ENCODE results near the gene ARL13A. TPM values are rescaled to one million over a fixed set of nuclear protein-coding genes. Genes with fewer than 3 reads are reported as not detected.

ARL13A gene
- total RNA-seq, 2 donors from 2014 or later: not detected

DNA sequence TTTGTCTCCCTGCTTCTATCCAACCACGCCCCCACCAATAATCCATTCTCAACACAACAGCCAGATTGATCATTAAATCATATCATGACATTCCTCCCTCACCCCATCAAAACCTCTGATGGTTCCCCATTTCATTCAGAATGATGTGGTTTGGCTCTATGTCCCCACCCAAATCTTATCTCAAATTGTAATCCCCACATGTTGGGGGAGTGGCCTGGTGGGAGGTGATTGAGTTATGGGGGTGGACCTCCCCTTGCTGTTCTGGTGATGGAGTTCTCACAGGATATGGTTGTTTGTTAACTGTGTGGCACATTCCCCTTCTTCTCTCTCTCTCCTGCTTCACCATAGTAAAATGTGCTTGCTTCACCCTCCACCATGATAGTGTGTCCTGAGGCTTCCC lies 59.1 kb downstream of the ARL13A start:
- 100% methylated on average over 1 of the region's 1 CpG for WGBS, 2 donors

DNA sequence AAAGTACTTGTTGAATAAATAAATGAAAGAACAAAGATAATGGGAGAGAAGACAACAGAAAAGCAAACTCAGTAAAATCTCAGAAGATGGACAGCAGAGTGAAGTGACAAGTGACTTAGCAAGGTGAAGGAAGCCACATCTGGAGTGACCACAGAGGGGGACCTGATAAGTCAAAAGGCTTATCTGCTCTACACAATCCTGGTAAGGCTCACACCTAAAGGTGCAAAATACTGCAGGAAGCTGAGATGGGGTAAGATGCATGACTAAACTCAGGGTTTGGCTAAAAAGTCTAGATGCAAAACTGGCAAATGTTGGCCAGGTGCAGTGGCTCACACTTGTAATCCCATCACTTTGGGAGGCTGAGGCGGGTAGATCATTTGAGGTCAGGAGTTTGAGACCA lies 60.2 kb downstream of the ARL13A start:
- DNase-seq (no peak), ATAC-seq (no peak)
- no peaks in the 10 kb centered on the region for H3K4me1 ChIP-seq
- H3K27me3 ChIP-seq: no peaks in the 10 kb centered on the region
- no peaks in the 10 kb centered on the region for H3K36me3 ChIP-seq (replicated peaks in 1 of 2; ENCODE audit: insufficient read depth in 1 of 2, low read depth in 2 of 2)
- 100% methylated on average over 1 of the region's 1 CpG for WGBS, 2 donors
- no peak overlapping the region for H3K27ac ChIP-seq
- TF ChIP-seq POLR2A (IDR thresholded peaks at IDR 0.05): no peak
- TF ChIP-seq, protein P1, sequence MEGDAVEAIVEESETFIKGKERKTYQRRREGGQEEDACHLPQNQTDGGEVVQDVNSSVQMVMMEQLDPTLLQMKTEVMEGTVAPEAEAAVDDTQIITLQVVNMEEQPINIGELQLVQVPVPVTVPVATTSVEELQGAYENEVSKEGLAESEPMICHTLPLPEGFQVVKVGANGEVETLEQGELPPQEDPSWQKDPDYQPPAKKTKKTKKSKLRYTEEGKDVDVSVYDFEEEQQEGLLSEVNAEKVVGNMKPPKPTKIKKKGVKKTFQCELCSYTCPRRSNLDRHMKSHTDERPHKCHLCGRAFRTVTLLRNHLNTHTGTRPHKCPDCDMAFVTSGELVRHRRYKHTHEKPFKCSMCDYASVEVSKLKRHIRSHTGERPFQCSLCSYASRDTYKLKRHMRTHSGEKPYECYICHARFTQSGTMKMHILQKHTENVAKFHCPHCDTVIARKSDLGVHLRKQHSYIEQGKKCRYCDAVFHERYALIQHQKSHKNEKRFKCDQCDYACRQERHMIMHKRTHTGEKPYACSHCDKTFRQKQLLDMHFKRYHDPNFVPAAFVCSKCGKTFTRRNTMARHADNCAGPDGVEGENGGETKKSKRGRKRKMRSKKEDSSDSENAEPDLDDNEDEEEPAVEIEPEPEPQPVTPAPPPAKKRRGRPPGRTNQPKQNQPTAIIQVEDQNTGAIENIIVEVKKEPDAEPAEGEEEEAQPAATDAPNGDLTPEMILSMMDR (IDR thresholded peaks at IDR 0.05): no peak
- H3K4me3 ChIP-seq: no peak overlapping the region
- H3K9me3 ChIP-seq: no peaks in the 10 kb centered on the region
- intact Hi-C loops (cut with DNase I): no loop called here

More for the DNA sequence above, 59.1 kb downstream of the ARL13A start:
- no peaks in the 10 kb centered on the region for H3K27me3 ChIP-seq
- intact Hi-C loops (cut with DNase I): no loop called here
- H3K9me3 ChIP-seq: no peaks in the 10 kb centered on the region
- no peaks in the 10 kb centered on the region for H3K4me1 ChIP-seq
- no peak for DNase-seq
- no peak overlapping the region for H3K27ac ChIP-seq
- TF ChIP-seq POLR2A (IDR thresholded peaks at IDR 0.05): no peak
- TF ChIP-seq, protein P1 (IDR thresholded peaks at IDR 0.05): no peak
- no peaks in the 10 kb centered on the region for H3K36me3 ChIP-seq (replicated peaks in 1 of 2; ENCODE audit: insufficient read depth in 1 of 2, low read depth in 2 of 2)
- H3K4me3 ChIP-seq: no peak overlapping the region
- no peak for ATAC-seq

DNA sequence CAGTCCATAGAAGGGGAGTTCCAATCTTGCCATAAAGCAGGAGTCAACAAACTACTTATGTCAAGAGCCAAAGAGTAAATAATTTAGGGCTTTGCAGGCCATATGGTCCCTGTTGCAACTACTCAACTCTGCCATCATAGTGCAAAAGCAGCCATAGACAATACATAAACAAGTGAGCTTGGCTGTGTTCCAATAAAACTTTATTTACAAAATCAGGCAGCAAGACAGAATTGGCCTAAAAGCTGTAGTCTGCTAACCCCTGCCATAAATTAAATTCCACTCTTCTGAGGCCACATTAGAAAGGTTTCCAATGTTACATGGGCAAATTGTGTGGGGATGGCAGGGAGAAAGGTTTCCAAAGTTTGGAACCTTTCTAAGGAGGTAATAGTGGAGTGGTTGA lies 67.7 kb downstream of the ARL13A start:
- intact Hi-C loops (cut with DNase I): no loop called here
- no peaks in the 10 kb centered on the region for H3K36me3 ChIP-seq (replicated peaks in 1 of 2; ENCODE audit: insufficient read depth in 1 of 2, low read depth in 2 of 2)
- TF ChIP-seq POLR2A (IDR thresholded peaks at IDR 0.05): no peak
- TF ChIP-seq, protein P1 (IDR thresholded peaks at IDR 0.05): no peak

DNA sequence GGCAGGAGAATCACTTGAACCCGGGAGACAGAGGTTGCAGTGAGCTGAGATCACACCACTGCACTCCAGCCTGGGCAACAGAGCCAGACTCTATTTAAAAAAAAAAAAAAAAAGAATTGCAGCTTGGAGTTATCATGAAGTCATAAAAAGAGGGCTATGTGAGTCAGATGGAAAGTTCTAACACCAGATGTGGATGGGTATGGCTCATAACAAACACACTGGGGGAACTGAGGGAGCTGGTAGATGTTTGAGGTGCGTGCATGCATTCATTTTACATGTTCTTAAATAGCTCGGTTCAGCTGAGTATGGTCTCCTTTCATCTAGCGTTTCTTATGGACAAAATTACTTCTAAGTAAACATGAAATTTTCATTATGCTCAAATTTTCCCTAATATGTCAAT lies 70.7 kb downstream of the ARL13A start:
- no peak for DNase-seq
- TF ChIP-seq POLR2A (IDR thresholded peaks at IDR 0.05): no peak
- TF ChIP-seq, protein P1 (IDR thresholded peaks at IDR 0.05): no peak
- no peak overlapping the region for H3K27ac ChIP-seq
- no peak for ATAC-seq
- 89 to 91% methylated on average over 3 to 4 of the region's 4 CpGs for WGBS, 2 donors
- no peak overlapping the region for H3K4me3 ChIP-seq
- intact Hi-C loops (cut with DNase I): no loop called here
- H3K36me3 ChIP-seq (replicated peaks in 1 of 2; ENCODE audit: insufficient read depth in 1 of 2, low read depth in 2 of 2): no peaks in the 10 kb centered on the region
- no peaks in the 10 kb centered on the region for H3K4me1 ChIP-seq
- no peaks in the 10 kb centered on the region for H3K27me3 ChIP-seq
- H3K9me3 ChIP-seq: no peaks in the 10 kb centered on the region

More for the DNA sequence above, 67.7 kb downstream of the ARL13A start:
- Histone ChIP-seq H3K9me3 (no peaks in the 10 kb centered on the region), H3K4me1 (no peaks in the 10 kb centered on the region), H3K27ac (no peak overlapping the region), H3K27me3 (no peaks in the 10 kb centered on the region), H3K4me3 (no peak overlapping the region)
- DNase-seq: no peak
- no peak for ATAC-seq

Other genes with a start within 250 kb of the ARL13A start
- gene SYTL4, start 237.6 kb upstream of the ARL13A start, total RNA-seq: 10 to 100 TPM; 19.1 to 21.3 TPM
- gene CSTF2, start 149.3 kb upstream of the ARL13A start, total RNA-seq: 1 to 10 TPM; 7.0 to 9.9 TPM
- gene NOX1, start 95.3 kb upstream of the ARL13A start, total RNA-seq: not detected
- gene XKRX, start 40.8 kb upstream of the ARL13A start, total RNA-seq: not detected
- 1 to 10 TPM; 8.3 to 9.6 TPM for gene TRMT2B, start 82.4 kb downstream of the ARL13A start, total RNA-seq
- gene TMEM35A, start 109.2 kb downstream of the ARL13A start, total RNA-seq: under 1 TPM in 1 of 2 donors, not detected in 1; 0.26 TPM
- under 1 TPM in 1 of 2 donors, not detected in 1; 0.26 TPM for gene CENPI, start 128.5 kb downstream of the ARL13A start, total RNA-seq

All from body of pancreas (tissue), 4 donors.